ENCODE measurements around the gene PAIP1.
"Not testable (repeated sequence)": the region's sequence is repeated elsewhere in the genome, so short reads cannot be mapped to it uniquely, and the experiment has no call there.

The PAIP1 gene

GRCh38 chr5:43581398-43581797, 24.5 kb upstream of the PAIP1 start:
- DNase-seq (ENCODE audit: low spot score), result no peak
- Histone ChIP-seq H4K91ac (ENCODE audit: low read depth, low read length, poor library complexity) (no peak overlapping the region), H3K18ac (ENCODE audit: low read length) (no peak overlapping the region), H2AFZ (ENCODE audit: low read length) (no peak overlapping the region), H3K79me1 (ENCODE audit: low read depth, low read length) (no peaks in the 10 kb centered on the region), H3K27ac (replicated peaks; ENCODE audit: low read length) (no peak overlapping the region), H3K9me3 (replicated peaks in 1 of 2; ENCODE audit: control insufficient read depth in 2 of 2, insufficient read depth in 1 of 2, low read depth in 1 of 2, low read length in 2 of 2) (peaks cover 2 to 10% of the 10 kb centered on the region in 2 donors), H2BK5ac (ENCODE audit: low read length) (no peak overlapping the region), H3K9ac (ENCODE audit: low read depth, low read length, poor library complexity) (no peak overlapping the region), H4K8ac (ENCODE audit: low read depth, low read length) (no peak overlapping the region), H3K4ac (ENCODE audit: low read length) (no peak overlapping the region), H2BK15ac (ENCODE audit: low read length) (no peak overlapping the region), H3K23ac (ENCODE audit: low read depth, low read length, poor library complexity) (no peak overlapping the region), H2BK12ac (ENCODE audit: low read length) (no peak overlapping the region), H3K27me3 (ENCODE audit: control insufficient read depth in 3 of 3, insufficient read depth in 3 of 3, low read depth in 1 of 3, low read length in 3 of 3) (no peaks in the 10 kb centered on the region), H3K4me2 (ENCODE audit: insufficient read depth, low read length, poor library complexity, severe bottlenecking) (no peak overlapping the region), H3K36me3 (replicated peaks in 1 of 2; ENCODE audit: control insufficient read depth in 2 of 2, insufficient read depth in 2 of 2, low read length in 2 of 2) (peaks cover 0 to 19% of the 10 kb centered on the region in 2 donors), H3K14ac (ENCODE audit: low read length) (no peak overlapping the region), H2AK5ac (ENCODE audit: low read depth, low read length) (no peak overlapping the region), H2BK120ac (ENCODE audit: low read depth, low read length) (no peak overlapping the region), H3K4me1 (ENCODE audit: control insufficient read depth in 2 of 2, insufficient read depth in 1 of 2, low read depth in 1 of 2, low read length in 2 of 2) (no peaks in the 10 kb centered on the region), H3K4me3 (ENCODE audit: low read length in 2 of 2) (no peak overlapping the region)
- no CpG with 5 or more reads among the region's 1 CpG for WGBS, 2 donors (ENCODE audit: extremely low coverage in 2 of 2, insufficient read length in 2 of 2, insufficient replicate concordance in 1 of 2)

DNA sequence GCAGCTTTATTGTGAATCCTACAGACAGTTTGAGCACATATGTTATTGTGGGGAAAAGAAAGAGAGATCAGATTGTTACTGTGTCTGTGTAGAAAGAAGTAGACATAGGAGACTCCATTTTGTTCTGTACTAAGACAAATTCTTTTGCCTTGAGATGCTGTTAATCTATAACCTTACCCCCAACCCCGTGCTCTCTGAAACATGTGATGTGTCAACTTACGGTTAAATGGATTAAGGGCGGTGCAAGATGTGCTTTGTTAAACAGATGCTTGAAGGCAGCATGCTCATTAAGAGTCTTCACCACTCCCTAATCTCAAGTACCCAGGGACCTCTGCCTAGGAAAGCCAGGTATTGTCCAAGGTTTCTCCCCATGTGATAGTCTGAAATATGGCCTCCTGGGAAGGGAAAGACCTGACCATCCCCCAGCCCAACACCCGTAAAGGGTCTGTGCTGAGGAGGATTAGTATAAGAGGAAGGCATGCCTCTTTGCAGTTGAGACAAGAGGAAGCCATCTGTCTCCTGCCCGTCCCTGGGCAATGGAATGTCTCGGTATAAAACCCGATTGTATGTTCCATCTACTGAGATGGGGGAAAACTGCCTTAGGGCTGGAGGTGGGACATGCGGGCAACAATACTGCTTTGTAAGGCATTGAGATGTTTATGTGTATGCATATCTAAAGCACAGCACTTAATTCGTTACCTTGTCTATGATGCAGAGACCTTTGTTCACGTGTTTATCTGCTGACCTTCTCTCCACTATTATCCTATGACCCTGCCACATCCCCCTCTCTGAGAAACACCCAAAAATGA, 23.7 kb upstream of the PAIP1 start:
- not testable (repeated sequence) for H3K27me3 ChIP-seq (ENCODE audit: control insufficient read depth in 3 of 3, insufficient read depth in 3 of 3, low read depth in 1 of 3, low read length in 3 of 3); H2AFZ ChIP-seq (ENCODE audit: low read length); H2BK5ac ChIP-seq (ENCODE audit: low read length); DNase-seq (ENCODE audit: low spot score); H3K18ac ChIP-seq (ENCODE audit: low read length); H3K14ac ChIP-seq (ENCODE audit: low read length); H2BK12ac ChIP-seq (ENCODE audit: low read length); H3K79me1 ChIP-seq (ENCODE audit: low read depth, low read length); H2BK120ac ChIP-seq (ENCODE audit: low read depth, low read length); H3K4ac ChIP-seq (ENCODE audit: low read length); H3K27ac ChIP-seq (replicated peaks; ENCODE audit: low read length); H2BK15ac ChIP-seq (ENCODE audit: low read length); H3K4me3 ChIP-seq (ENCODE audit: low read length in 2 of 2); H4K91ac ChIP-seq (ENCODE audit: low read depth, low read length, poor library complexity); H3K4me2 ChIP-seq (ENCODE audit: insufficient read depth, low read length, poor library complexity, severe bottlenecking); H2AK5ac ChIP-seq (ENCODE audit: low read depth, low read length); H3K9me3 ChIP-seq (replicated peaks in 1 of 2; ENCODE audit: control insufficient read depth in 2 of 2, insufficient read depth in 1 of 2, low read depth in 1 of 2, low read length in 2 of 2); H3K9ac ChIP-seq (ENCODE audit: low read depth, low read length, poor library complexity); H3K23ac ChIP-seq (ENCODE audit: low read depth, low read length, poor library complexity); H3K4me1 ChIP-seq (ENCODE audit: control insufficient read depth in 2 of 2, insufficient read depth in 1 of 2, low read depth in 1 of 2, low read length in 2 of 2); H4K8ac ChIP-seq (ENCODE audit: low read depth, low read length)
- WGBS, 2 donors (ENCODE audit: extremely low coverage in 2 of 2, insufficient read length in 2 of 2, insufficient replicate concordance in 1 of 2), result no CpG with 5 or more reads among the region's 10 CpGs
- H3K36me3 ChIP-seq (replicated peaks in 1 of 2; ENCODE audit: control insufficient read depth in 2 of 2, insufficient read depth in 2 of 2, low read length in 2 of 2), result peaks cover 0 to 23% of the 10 kb centered on the region in 2 donors

GRCh38 chr5:43573058-43573457, 16.2 kb upstream of the PAIP1 start:
- H3K9me3 ChIP-seq (replicated peaks in 1 of 2; ENCODE audit: control insufficient read depth in 2 of 2, insufficient read depth in 1 of 2, low read depth in 1 of 2, low read length in 2 of 2), result no peaks in the 10 kb centered on the region
- no peak overlapping the region for H3K9ac ChIP-seq (ENCODE audit: low read depth, low read length, poor library complexity)
- no peak overlapping the region for H2BK12ac ChIP-seq (ENCODE audit: low read length)
- no peaks in the 10 kb centered on the region for H3K4me1 ChIP-seq (ENCODE audit: control insufficient read depth in 2 of 2, insufficient read depth in 1 of 2, low read depth in 1 of 2, low read length in 2 of 2)
- H4K8ac ChIP-seq (ENCODE audit: low read depth, low read length), result no peak overlapping the region
- H3K14ac ChIP-seq (ENCODE audit: low read length), result no peak overlapping the region
- H3K23ac ChIP-seq (ENCODE audit: low read depth, low read length, poor library complexity), result no peak overlapping the region
- H3K4ac ChIP-seq (ENCODE audit: low read length), result no peak overlapping the region
- DNase-seq (ENCODE audit: low spot score), result no peak
- no peak overlapping the region for H2BK120ac ChIP-seq (ENCODE audit: low read depth, low read length)
- H2BK15ac ChIP-seq (ENCODE audit: low read length), result no peak overlapping the region
- no peaks in the 10 kb centered on the region for H3K79me1 ChIP-seq (ENCODE audit: low read depth, low read length)
- no peak overlapping the region for H3K18ac ChIP-seq (ENCODE audit: low read length)
- H4K91ac ChIP-seq (ENCODE audit: low read depth, low read length, poor library complexity), result no peak overlapping the region
- no peak overlapping the region for H2BK5ac ChIP-seq (ENCODE audit: low read length)
- no peaks in the 10 kb centered on the region for H3K27me3 ChIP-seq (ENCODE audit: control insufficient read depth in 3 of 3, insufficient read depth in 3 of 3, low read depth in 1 of 3, low read length in 3 of 3)
- H2AK5ac ChIP-seq (ENCODE audit: low read depth, low read length), result no peak overlapping the region
- no peak overlapping the region for H2AFZ ChIP-seq (ENCODE audit: low read length)
- no peak overlapping the region for H3K4me2 ChIP-seq (ENCODE audit: insufficient read depth, low read length, poor library complexity, severe bottlenecking)
- H3K4me3 ChIP-seq (ENCODE audit: low read length in 2 of 2), result no peak overlapping the region
- no CpG with 5 or more reads among the region's 1 CpG for WGBS, 2 donors (ENCODE audit: extremely low coverage in 2 of 2, insufficient read length in 2 of 2, insufficient replicate concordance in 1 of 2)
- peaks cover 0 to 15% of the 10 kb centered on the region in 2 donors for H3K36me3 ChIP-seq (replicated peaks in 1 of 2; ENCODE audit: control insufficient read depth in 2 of 2, insufficient read depth in 2 of 2, low read length in 2 of 2)
- H3K27ac ChIP-seq (replicated peaks; ENCODE audit: low read length), result no peak overlapping the region

DNA sequence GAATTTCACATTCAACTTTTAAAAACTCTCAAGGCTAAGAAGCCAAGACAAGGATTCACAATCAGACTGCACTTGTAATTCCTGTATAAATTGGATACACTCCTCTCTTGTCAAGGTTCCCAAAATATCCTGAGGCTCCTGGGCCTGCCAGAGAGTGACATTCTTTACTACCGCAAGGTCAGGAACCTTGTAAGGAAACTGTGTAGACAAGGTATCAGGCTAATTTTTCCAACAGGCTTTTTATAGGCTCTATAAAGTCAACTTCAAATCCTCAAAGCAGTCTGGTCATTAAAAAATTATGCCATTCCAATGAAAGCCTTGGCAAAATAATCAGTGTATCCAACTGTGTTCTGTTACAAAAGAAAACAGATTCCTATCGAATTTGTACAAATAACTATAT, 15.5 kb upstream of the PAIP1 start:
- Histone ChIP-seq H3K4ac (ENCODE audit: low read length) (no peak overlapping the region), H2AK5ac (ENCODE audit: low read depth, low read length) (no peak overlapping the region), H4K8ac (ENCODE audit: low read depth, low read length) (no peak overlapping the region), H2BK12ac (ENCODE audit: low read length) (no peak overlapping the region), H3K18ac (ENCODE audit: low read length) (no peak overlapping the region), H2AFZ (ENCODE audit: low read length) (no peak overlapping the region), H3K4me1 (ENCODE audit: control insufficient read depth in 2 of 2, insufficient read depth in 1 of 2, low read depth in 1 of 2, low read length in 2 of 2) (no peaks in the 10 kb centered on the region), H3K4me3 (ENCODE audit: low read length in 2 of 2) (no peak overlapping the region), H3K23ac (ENCODE audit: low read depth, low read length, poor library complexity) (no peak overlapping the region), H3K27ac (replicated peaks; ENCODE audit: low read length) (no peak overlapping the region), H3K27me3 (ENCODE audit: control insufficient read depth in 3 of 3, insufficient read depth in 3 of 3, low read depth in 1 of 3, low read length in 3 of 3) (no peaks in the 10 kb centered on the region), H3K79me1 (ENCODE audit: low read depth, low read length) (no peaks in the 10 kb centered on the region), H4K91ac (ENCODE audit: low read depth, low read length, poor library complexity) (no peak overlapping the region), H2BK120ac (ENCODE audit: low read depth, low read length) (no peak overlapping the region), H3K14ac (ENCODE audit: low read length) (no peak overlapping the region), H3K9ac (ENCODE audit: low read depth, low read length, poor library complexity) (no peak overlapping the region), H3K4me2 (ENCODE audit: insufficient read depth, low read length, poor library complexity, severe bottlenecking) (no peak overlapping the region), H2BK5ac (ENCODE audit: low read length) (no peak overlapping the region), H2BK15ac (ENCODE audit: low read length) (no peak overlapping the region), H3K9me3 (replicated peaks in 1 of 2; ENCODE audit: control insufficient read depth in 2 of 2, insufficient read depth in 1 of 2, low read depth in 1 of 2, low read length in 2 of 2) (no peaks in the 10 kb centered on the region), H3K36me3 (replicated peaks in 1 of 2; ENCODE audit: control insufficient read depth in 2 of 2, insufficient read depth in 2 of 2, low read length in 2 of 2) (peaks cover 0 to 15% of the 10 kb centered on the region in 2 donors)
- DNase-seq (ENCODE audit: low spot score), result no peak
- no CpG with 5 or more reads among the region's 2 CpGs for WGBS, 2 donors (ENCODE audit: extremely low coverage in 2 of 2, insufficient read length in 2 of 2, insufficient replicate concordance in 1 of 2)

Measured in neuronal stem cell (in vitro differentiated cells).